Measurements from ENCODE around the gene NFIA.

NFIA gene

DNA sequence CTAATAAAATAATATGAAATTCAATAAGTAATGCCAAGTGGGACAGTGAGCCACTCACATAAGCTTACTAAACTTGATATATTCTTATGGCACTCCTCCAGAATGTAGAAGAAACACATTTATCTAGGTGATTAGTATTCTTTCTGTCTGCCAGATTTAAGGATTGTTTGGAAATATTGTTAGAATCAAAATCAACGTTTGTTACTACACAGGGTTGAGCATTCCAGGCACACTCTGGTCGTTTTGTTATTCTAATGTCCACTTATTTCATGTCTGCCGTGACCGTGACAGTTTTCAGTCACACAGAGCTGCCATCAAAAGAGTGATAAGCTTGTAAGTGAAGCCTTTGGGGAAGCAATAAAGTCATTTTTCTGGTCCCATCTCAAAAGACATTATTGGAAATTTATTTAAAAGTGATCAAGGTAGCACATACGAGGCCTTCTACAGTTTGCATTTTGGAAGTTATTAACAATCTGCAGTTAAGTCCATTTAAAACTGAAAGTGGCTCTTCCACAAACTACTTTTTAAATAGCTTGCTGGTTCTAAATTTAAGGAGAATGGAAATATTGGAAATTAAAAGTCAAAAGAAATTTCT is 38.0 kb downstream of the NFIA start:
- no peak overlapping the region; the same call in 1 of the 2 replicates for H2AFZ ChIP-seq (ENCODE audit: low read length)
- H3K4me3 ChIP-seq (ENCODE audit: low read length, poor library complexity, severe bottlenecking) = no peak overlapping the region
- H3K36me3 ChIP-seq (ENCODE audit: insufficient read depth, low read length) = no peaks in the 10 kb centered on the region
- H3K27me3 ChIP-seq (ENCODE audit: insufficient read depth, low read length, poor library complexity, severe bottlenecking) = no peaks in the 10 kb centered on the region
- TF ChIP-seq EZH2phosphoT487 (IDR thresholded peaks at IDR 0.05; ENCODE audit: borderline replicate concordance) = no peak
- TF ChIP-seq, protein P1, sequence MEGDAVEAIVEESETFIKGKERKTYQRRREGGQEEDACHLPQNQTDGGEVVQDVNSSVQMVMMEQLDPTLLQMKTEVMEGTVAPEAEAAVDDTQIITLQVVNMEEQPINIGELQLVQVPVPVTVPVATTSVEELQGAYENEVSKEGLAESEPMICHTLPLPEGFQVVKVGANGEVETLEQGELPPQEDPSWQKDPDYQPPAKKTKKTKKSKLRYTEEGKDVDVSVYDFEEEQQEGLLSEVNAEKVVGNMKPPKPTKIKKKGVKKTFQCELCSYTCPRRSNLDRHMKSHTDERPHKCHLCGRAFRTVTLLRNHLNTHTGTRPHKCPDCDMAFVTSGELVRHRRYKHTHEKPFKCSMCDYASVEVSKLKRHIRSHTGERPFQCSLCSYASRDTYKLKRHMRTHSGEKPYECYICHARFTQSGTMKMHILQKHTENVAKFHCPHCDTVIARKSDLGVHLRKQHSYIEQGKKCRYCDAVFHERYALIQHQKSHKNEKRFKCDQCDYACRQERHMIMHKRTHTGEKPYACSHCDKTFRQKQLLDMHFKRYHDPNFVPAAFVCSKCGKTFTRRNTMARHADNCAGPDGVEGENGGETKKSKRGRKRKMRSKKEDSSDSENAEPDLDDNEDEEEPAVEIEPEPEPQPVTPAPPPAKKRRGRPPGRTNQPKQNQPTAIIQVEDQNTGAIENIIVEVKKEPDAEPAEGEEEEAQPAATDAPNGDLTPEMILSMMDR (conservative IDR thresholded peaks at IDR 0.05; ENCODE audit: low read length) = no peak
- no peak overlapping the region for H3K9ac ChIP-seq (ENCODE audit: low read depth, low read length, poor library complexity, severe bottlenecking)
- H3K9me2 ChIP-seq (replicated peaks; ENCODE audit: low read depth, low read length) = no peaks in the 10 kb centered on the region
- no peaks in the 10 kb centered on the region for H3K9me3 ChIP-seq (ENCODE audit: insufficient read depth, low read depth, low read length)
- H3F3A ChIP-seq (ENCODE audit: low read depth) = no peaks in the 10 kb centered on the region
- H3K4me1 ChIP-seq (ENCODE audit: insufficient read depth, low read length, poor library complexity, severe bottlenecking) = no peaks in the 10 kb centered on the region
- H3K79me2 ChIP-seq (ENCODE audit: insufficient read depth, low read length) = no peaks in the 10 kb centered on the region
- H4K20me1 ChIP-seq (ENCODE audit: insufficient read depth, low read length, poor library complexity, severe bottlenecking) = no peaks in the 10 kb centered on the region
- no peak overlapping the region for H3K4me2 ChIP-seq (ENCODE audit: low read depth, low read length, poor library complexity, severe bottlenecking)

DNA sequence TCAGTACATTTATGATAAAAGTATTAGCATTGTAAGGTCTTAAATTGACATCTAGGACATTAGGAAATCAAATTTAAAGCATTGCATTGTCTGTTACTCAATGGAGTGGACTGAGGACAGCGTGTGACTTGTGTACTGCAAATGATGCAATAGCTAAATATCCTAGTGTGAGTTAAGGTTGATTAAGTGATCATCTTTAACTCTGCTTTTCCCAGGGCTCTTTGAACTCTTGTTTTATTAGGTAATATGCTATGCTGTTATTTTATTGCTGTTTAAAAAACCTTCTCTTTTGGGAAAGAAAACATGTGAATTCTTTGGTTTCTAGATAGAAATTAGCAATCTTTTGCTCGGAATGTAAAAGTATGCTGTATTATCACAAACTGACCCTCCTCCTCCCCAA is 38.6 kb downstream of the NFIA start:
- no peak overlapping the region for H3K9ac ChIP-seq (ENCODE audit: low read depth, low read length, poor library complexity, severe bottlenecking)
- no peak overlapping the region for H3K4me2 ChIP-seq (ENCODE audit: low read depth, low read length, poor library complexity, severe bottlenecking)

DNA sequence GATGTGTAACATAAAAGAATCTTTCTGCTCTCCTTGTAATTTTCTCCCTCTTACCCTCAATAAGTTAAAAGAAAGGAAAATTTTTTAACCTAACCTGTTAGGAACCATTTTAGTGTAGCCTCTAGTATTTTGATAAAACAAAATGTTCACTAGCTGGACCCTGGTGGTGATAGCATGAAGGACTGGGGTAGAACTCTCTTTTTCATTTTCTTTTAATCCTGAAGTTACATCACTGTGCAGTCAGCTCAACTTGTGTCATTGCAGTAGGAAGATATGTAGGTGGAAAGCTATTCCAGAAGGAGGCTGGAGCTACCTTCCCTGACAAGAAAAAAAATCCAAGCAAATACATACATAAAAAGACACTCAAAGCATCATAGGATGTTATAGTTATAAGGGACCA is 39.3 kb downstream of the NFIA start:
- Histone ChIP-seq H3K4me2 (ENCODE audit: low read depth, low read length, poor library complexity, severe bottlenecking) (no peak overlapping the region), H3K4me3 (ENCODE audit: low read length, poor library complexity, severe bottlenecking) (no peak overlapping the region), H4K20me1 (ENCODE audit: insufficient read depth, low read length, poor library complexity, severe bottlenecking) (no peaks in the 10 kb centered on the region), H2AFZ (ENCODE audit: low read length) (no peak overlapping the region), H3K27me3 (ENCODE audit: insufficient read depth, low read length, poor library complexity, severe bottlenecking) (no peaks in the 10 kb centered on the region), H3K9me3 (ENCODE audit: insufficient read depth, low read depth, low read length) (no peaks in the 10 kb centered on the region), H3K4me1 (ENCODE audit: insufficient read depth, low read length, poor library complexity, severe bottlenecking) (no peaks in the 10 kb centered on the region), H3K79me2 (ENCODE audit: insufficient read depth, low read length) (no peaks in the 10 kb centered on the region), H3K9me2 (replicated peaks; ENCODE audit: low read depth, low read length) (no peaks in the 10 kb centered on the region), H3F3A (ENCODE audit: low read depth) (no peaks in the 10 kb centered on the region), H3K36me3 (ENCODE audit: insufficient read depth, low read length) (no peaks in the 10 kb centered on the region), H3K9ac (ENCODE audit: low read depth, low read length, poor library complexity, severe bottlenecking) (no peak overlapping the region)
- TF ChIP-seq, protein P1 (conservative IDR thresholded peaks at IDR 0.05; ENCODE audit: low read length) = no peak
- TF ChIP-seq EZH2phosphoT487 (IDR thresholded peaks at IDR 0.05; ENCODE audit: borderline replicate concordance) = no peak

More for the DNA sequence above, 38.6 kb downstream of the NFIA start:
- Histone ChIP-seq H3K9me2 (replicated peaks; ENCODE audit: low read depth, low read length) (no peaks in the 10 kb centered on the region), H3K4me1 (ENCODE audit: insufficient read depth, low read length, poor library complexity, severe bottlenecking) (no peaks in the 10 kb centered on the region), H3K79me2 (ENCODE audit: insufficient read depth, low read length) (no peaks in the 10 kb centered on the region), H3F3A (ENCODE audit: low read depth) (no peaks in the 10 kb centered on the region), H2AFZ (ENCODE audit: low read length) (no peak overlapping the region), H4K20me1 (ENCODE audit: insufficient read depth, low read length, poor library complexity, severe bottlenecking) (no peaks in the 10 kb centered on the region), H3K27me3 (ENCODE audit: insufficient read depth, low read length, poor library complexity, severe bottlenecking) (no peaks in the 10 kb centered on the region), H3K9me3 (ENCODE audit: insufficient read depth, low read depth, low read length) (no peaks in the 10 kb centered on the region), H3K4me3 (ENCODE audit: low read length, poor library complexity, severe bottlenecking) (no peak overlapping the region), H3K36me3 (ENCODE audit: insufficient read depth, low read length) (no peaks in the 10 kb centered on the region)
- TF ChIP-seq, protein P1 (conservative IDR thresholded peaks at IDR 0.05; ENCODE audit: low read length) = no peak
- no peak for TF ChIP-seq EZH2phosphoT487 (IDR thresholded peaks at IDR 0.05; ENCODE audit: borderline replicate concordance)

Measured in Loucy (cell line).